Choroid plexus epithelial cell (primary cell): ENCODE results near the gene PCGF1.

ENCODE experiments used
- DNase-seq: peaks from one replicate; pipeline ENCODE4 v3.0.0-alpha.2; 2010; ENCODE audit warnings: low read depth
- H3K4me3 ChIP-seq: 2 replicates; pipeline ENCODE4 v1.5.1; 2011; ENCODE audit warnings: low read depth, mild to moderate bottlenecking, control low read depth, low read length, moderate library complexity
- CTCF ChIP-seq: conservative IDR thresholded peaks from 2 replicates; pipeline ENCODE4 v1.5.1; 2011; ENCODE audit warnings: low read depth, mild to moderate bottlenecking, control low read depth, inconsistent platforms, low read length, moderate library complexity

The PCGF1 gene

GRCh38 chr2:74507145-74507925 is at the start of gene PCGF1:
PCGF1 (minus strand) TSS chr2:74507695; CDS start chr2:74507668, 27 bp downstream.
- DNase-seq: peak; percentile 99
- peak within 1 kb of the TSS; percentile 100 for H3K4me3 ChIP-seq
- TF ChIP-seq CTCF: peak; percentile 57

- no peak for DNase-seq
- no peak for TF ChIP-seq CTCF
- no peak overlapping the region for H3K4me3 ChIP-seq
Measured at GRCh38 chr2:74556831-74557370, 49.4 kb upstream of the PCGF1 start.

GRCh38 chr2:74556159-74556558 is 48.7 kb upstream of the PCGF1 start:
- DNase-seq: no peak
- H3K4me3 ChIP-seq: no peak overlapping the region
- TF ChIP-seq CTCF: no peak

GRCh38 chr2:74555610-74556103 is 48.2 kb upstream of the PCGF1 start:
- no peak for TF ChIP-seq CTCF
- DNase-seq: no peak
- peak overlapping the region; percentile 87 for H3K4me3 ChIP-seq

- TF ChIP-seq CTCF: no peak
- DNase-seq: peak; percentile 50
- H3K4me3 ChIP-seq: peak overlapping the region; percentile 87
Measured at GRCh38 chr2:74554820-74555531, 47.5 kb upstream of the PCGF1 start.

- H3K4me3 ChIP-seq: peak within 1 kb of the TSS; percentile 87
- peak; percentile 88 for DNase-seq
- no peak for TF ChIP-seq CTCF
Measured at GRCh38 chr2:74553892-74554819, 46.7 kb upstream of the PCGF1 start, which contains the start of the genes DOK1 and LOXL3. DOK1 (plus strand) TSS chr2:74554720; CDS start chr2:74554755, 35 bp downstream. LOXL3 (minus strand) TSS chr2:74553942; CDS start chr2:74552634, 1,308 bp downstream.
